ENCODE measurements around the gene TAP2. TPM values are rescaled to one million over a fixed set of nuclear protein-coding genes. Genes with fewer than 3 reads are reported as not detected.

The TAP2 gene
- total RNA-seq, 1 donor from 2014 or later: 6.2 TPM

- no peak for DNase-seq
These were observed 48.2 kb downstream of the TAP2 start for GRCh38 chr6:32790306-32790705.

Other genes with a start within 250 kb of the TAP2 start
- gene HLA-DRB1, start 248.9 kb downstream of the TAP2 start, total RNA-seq: 12.9 TPM
- not detected for gene HLA-DQA1, start 201.3 kb downstream of the TAP2 start, total RNA-seq
- gene HLA-DQB1, start 172.1 kb downstream of the TAP2 start, total RNA-seq: not detected
- 0.31 TPM for gene HLA-DQA2, start 97.3 kb downstream of the TAP2 start, total RNA-seq
- not detected for gene HLA-DQB2, start 75.2 kb downstream of the TAP2 start, total RNA-seq
- 1.4 TPM for gene HLA-DOB, start 21.7 kb downstream of the TAP2 start, total RNA-seq
- gene PSMB8, start 5.3 kb upstream of the TAP2 start, total RNA-seq: 8.5 TPM
- gene TAP1, start 15.0 kb upstream of the TAP2 start, total RNA-seq: 15.4 TPM
- gene PSMB9, start 15.5 kb upstream of the TAP2 start, total RNA-seq: 5.7 TPM
- 6.6 TPM for gene HLA-DMB, start 102.3 kb upstream of the TAP2 start, total RNA-seq
- gene HLA-DMA, start 114.4 kb upstream of the TAP2 start, total RNA-seq: 4.3 TPM
- gene BRD2, start 129.9 kb upstream of the TAP2 start, total RNA-seq: 84.5 TPM
- 1.6 TPM for gene HLA-DOA, start 170.9 kb upstream of the TAP2 start, total RNA-seq
- 15.6 TPM for gene HLA-DPA1, start 234.9 kb upstream of the TAP2 start, total RNA-seq
- 9.9 TPM for gene HLA-DPB1, start 237.3 kb upstream of the TAP2 start, total RNA-seq